HepG2 (cell line): ENCODE results near the gene CAMK2G. TPM values are rescaled to one million over a fixed set of nuclear protein-coding genes. Genes with fewer than 3 reads are reported as not detected.

Experiments used
- ATAC-seq: fragments of 200-7000 bp; cut with Tn5 transposase; 3 replicates; pipeline ENCODE4 v1.9.1; 2020; ENCODE audit warnings: mild to moderate bottlenecking, moderate library complexity
- BruUV-seq: library from RNA; stranded (reverse); fragments of 400-500 nt; replicated peaks from 2 replicates; lab custom pipeline; 2021; lab: Mats Ljungman, UMichigan
- CTCF ChIA-PET: fragments of 300-600 bp; formaldehyde crosslinking; extraction: SDS; loops from one replicate; lab custom pipeline; 2021; ENCODE audit warnings: low total read pairs, inconsistent platforms, low intra/inter-chr PET ratio; lab: Yijun Ruan, JAX
- POLR2A ChIA-PET: fragments of 350-600 bp; sonication (Branson Sonifier 250); formaldehyde crosslinking; loops from one replicate; lab custom pipeline; 2020; ENCODE audit warnings: antibody characterized with exemption, inconsistent platforms; lab: Yijun Ruan, JAX
- DNase-seq: peaks from one replicate; pipeline ENCODE4 v3.0.0-alpha.2; 2015; ENCODE audit warnings: low spot score
- FAIRE-seq: peaks from 3 replicates; lab custom pipeline; 2011; peaks lifted over from hg19 to GRCh38; lab: Jason Lieb, UNC
- H2AFZ ChIP-seq: one replicate; pipeline ENCODE4 v1.6.1; 2011; ENCODE audit warnings: low read length, inconsistent platforms
- H3K27ac ChIP-seq: fragments of 300-600 bp; 3 replicates; pipeline ENCODE4 v1.8.0; 2011; ENCODE audit warnings: mixed run types, mild to moderate bottlenecking, mixed read lengths, low read length, inconsistent platforms; ENCODE audit not compliant: insufficient read depth; ENCODE audit errors: extremely low read length
- H3K27me3 ChIP-seq, 2 experiments: fragments of 200-600 bp in 1 of 2; 2 replicates in 1 of 2; 3 replicates in 1 of 2; pipeline versions ENCODE4 v1.6.0 to v1.8.0; 2011; ENCODE audit warnings: low read length in 2 of 2, mild to moderate bottlenecking in 2 of 2, moderate library complexity in 2 of 2, inconsistent platforms in 1 of 2; ENCODE audit not compliant: insufficient read depth in 2 of 2, control insufficient read depth in 1 of 2
- H3K36me3 ChIP-seq, 2 experiments: fragments of 200-600 bp in 1 of 2; replicated peaks in 1 of 2; 2 replicates in 1 of 2; 3 replicates in 1 of 2; pipeline versions ENCODE4 v1.5.1 to v1.8.0; 2011; ENCODE audit warnings: low read length in 2 of 2, inconsistent platforms in 1 of 2; ENCODE audit not compliant: insufficient read depth in 2 of 2, control insufficient read depth in 1 of 2
- H3K4me1 ChIP-seq: 2 replicates; pipeline ENCODE4 v1.5.1; 2012; ENCODE audit warnings: low read length, inconsistent platforms; ENCODE audit not compliant: insufficient read depth
- H3K4me2 ChIP-seq: 2 replicates; pipeline ENCODE4 v1.6.0; 2011; ENCODE audit warnings: low read depth, low read length, inconsistent platforms
- H3K4me3 ChIP-seq, 3 experiments: fragments of 200-600 bp in 1 of 3; sonication (generic), shearing (Covaris generic) in 1 of 3; replicated peaks in 1 of 3; 2 replicates each; pipeline ENCODE4 v1.5.1; 2011 to 2016; ENCODE audit warnings: low read length in 3 of 3, inconsistent platforms in 2 of 3, low read depth in 2 of 3, mild to moderate bottlenecking in 2 of 3, control low read depth in 1 of 3, mixed read lengths in 1 of 3; ENCODE audit not compliant: insufficient read depth in 1 of 3
- H3K79me2 ChIP-seq: one replicate; pipeline ENCODE4 v1.6.1; 2011; ENCODE audit warnings: low read length, inconsistent platforms; ENCODE audit not compliant: insufficient read depth
- H3K9ac ChIP-seq: 2 replicates; pipeline ENCODE4 v1.6.0; 2011; ENCODE audit warnings: mild to moderate bottlenecking, low read depth, low read length, inconsistent platforms; ENCODE audit not compliant: insufficient read depth
- H3K9me3 ChIP-seq: 2 replicates; pipeline ENCODE4 v1.5.1; 2012; ENCODE audit warnings: mild to moderate bottlenecking, low read length
- H4K20me1 ChIP-seq: 2 replicates; pipeline ENCODE4 v1.6.0; 2011; ENCODE audit warnings: inconsistent platforms, mild to moderate bottlenecking, low read length, moderate library complexity; ENCODE audit not compliant: insufficient read depth
- NCOA1 ChIP-seq: sonication (generic); formaldehyde crosslinking; IDR thresholded peaks from 2 replicates; pipeline ENCODE4 v1.9.0; 2021; ENCODE audit warnings: missing genetic modification reagents
- TFAP4 ChIP-seq: sonication (generic); IDR thresholded peaks from 2 replicates; pipeline ENCODE4 v1.6.1; 2016; ENCODE audit warnings: low read depth, borderline replicate concordance
- THAP11 ChIP-seq: IDR thresholded peaks from 2 replicates; pipeline ENCODE4 v1.6.1; 2016; ENCODE audit warnings: missing biosample characterization, missing genetic modification reagents
- ZEB1 ChIP-seq: IDR thresholded peaks from 2 replicates; pipeline ENCODE4 v1.6.1; 2012; ENCODE audit warnings: mild to moderate bottlenecking, low read depth, inconsistent platforms; ENCODE audit not compliant: insufficient replicate concordance
- ZNF230 ChIP-seq: sonication (generic); formaldehyde crosslinking; IDR thresholded peaks from 2 replicates; pipeline ENCODE4 v1.4.0; 2020; ENCODE audit warnings: mild to moderate bottlenecking, missing genetic modification reagents
- ZNF24 ChIP-seq: fragments of 450-650 bp; IDR thresholded peaks from 2 replicates; pipeline ENCODE4 v1.6.1; 2017; ENCODE audit warnings: antibody characterized with exemption, mild to moderate bottlenecking
- ZNF644 ChIP-seq: IDR thresholded peaks from 2 replicates; pipeline ENCODE4 v1.6.1; 2016; ENCODE audit warnings: low read depth
- ZNF737 ChIP-seq: sonication (generic); formaldehyde crosslinking; IDR thresholded peaks from 2 replicates; pipeline ENCODE4 v1.5.0; 2020; ENCODE audit warnings: missing genetic modification reagents, mild to moderate bottlenecking, borderline replicate concordance
- ZUFSP ChIP-seq: sonication (generic); formaldehyde crosslinking; IDR thresholded peaks from 2 replicates; pipeline ENCODE4 v1.9.0; 2021; ENCODE audit warnings: missing genetic modification reagents, mild to moderate bottlenecking, borderline replicate concordance
- WGBS: methylation state at CpG from one replicate; pipeline ENCODE4 v1.1.6; 2017; ENCODE audit warnings: low lambda C conversion rate; 5-methylcytosine and 5-hydroxymethylcytosine counted together
- in situ Hi-C: cut with HindIII; loops from 2 replicates; pipeline ENCODE4 v1.10.0; 2017; ENCODE audit warnings: low pct_unique_long_range_greater_than_20kb; ENCODE audit not compliant: extremely low pct_ligation_motif_present
- intact Hi-C: fragments of 100-400 bp; cut with micrococcal nuclease; formaldehyde crosslinking; loops from one replicate; pipeline ENCODE4 v1.10.0; 2022; ENCODE audit not compliant: unreplicated experiment
- polyA plus RNA-seq, 8 experiments: library from polyadenylated mRNA; depleted of rRNA in 3 of 8; stranded (reverse) in 7 of 8; unstranded in 1 of 8; fragments of >200 nt; fragmentation: Illumina TruSeq in 4 of 8; extraction: Trizol in 4 of 8; gene quantifications; 2 replicates each; pipeline versions ENCODE4 v1.2.1 to v1.2.3, GENCODE V29; 2011 to 2016; ENCODE audit warnings: low read depth in 4 of 8, missing spikeins in 1 of 8, mixed read lengths in 1 of 8; ENCODE audit not compliant: insufficient read depth in 1 of 8
- total RNA-seq, 5 experiments: library from RNA; depleted of rRNA; stranded (reverse); fragments of >200 nt; fragmentation: Illumina TruSeq; extraction: Trizol; gene quantifications; 2 replicates each; pipeline ENCODE4 v1.2.3, GENCODE V29; 2016; ENCODE audit warnings: low read depth in 1 of 5
- TF ChIP-seq, protein P1 (sequence below): sonication (generic); formaldehyde crosslinking; IDR thresholded peaks from 2 replicates; pipeline ENCODE4 v1.4.0; 2020; ENCODE audit warnings: mild to moderate bottlenecking, missing genetic modification reagents
- TF ChIP-seq, protein P2 (sequence below): IDR thresholded peaks from 2 replicates; pipeline ENCODE4 v1.6.1; 2012; ENCODE audit warnings: low read depth, low read length, improper control_type of control experiment
- TF ChIP-seq, protein P3 (sequence below): sonication (generic); formaldehyde crosslinking; IDR thresholded peaks from 2 replicates; pipeline ENCODE4 v1.4.0; 2020; ENCODE audit warnings: mild to moderate bottlenecking, missing genetic modification reagents

CAMK2G gene
- total and polyA plus RNA-seq, 2 of the 13 experiments (the other 11 are each of a cell fraction or from before 2014, with no cell fraction given) = 15.9 to 18.8 TPM

DNA sequence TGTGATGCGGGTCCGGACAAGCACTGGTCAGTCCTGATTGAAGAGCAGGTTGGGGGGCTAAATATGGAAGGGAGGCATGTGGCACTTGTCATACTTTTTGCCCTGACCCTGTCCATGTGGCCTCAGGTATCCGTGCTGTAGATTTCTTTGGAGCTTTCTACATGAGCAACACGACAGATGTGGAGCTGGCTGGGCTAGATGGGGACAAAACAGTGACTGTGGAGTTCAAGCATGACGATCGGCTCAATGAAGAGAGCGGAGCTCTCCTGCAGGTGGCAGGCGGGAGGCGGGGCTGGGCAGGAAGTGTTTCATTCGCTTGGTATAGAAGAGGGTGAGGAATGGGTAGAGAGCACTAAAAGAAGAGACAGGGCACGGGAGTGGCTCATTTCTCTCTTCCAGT is 105.5 kb downstream of the CAMK2G start:
- Histone ChIP-seq H3K36me3 (peaks cover 38 to 67% of the 10 kb centered on the region in 2 experiments), H3K4me3 (no peak overlapping the region), H2AFZ (no peak overlapping the region), H3K27me3 (no peaks in the 10 kb centered on the region; a peak in 1 of 5 replicates), H4K20me1 (no peaks in the 10 kb centered on the region), H3K9me3 (no peaks in the 10 kb centered on the region), H3K4me2 (no peak overlapping the region), H3K9ac (no peak overlapping the region), H3K79me2 (peaks cover 11% of the 10 kb centered on the region), H3K27ac (no peak overlapping the region), H3K4me1 (peaks cover 12% of the 10 kb centered on the region)
- DNase-seq (no peak), ATAC-seq (no peak), FAIRE-seq (no peak)
- in situ Hi-C loops (no loop called here), intact Hi-C loops (no loop called here)
- ChIA-PET POLR2A (no interaction called here), CTCF (no interaction called here)
- 93% methylated on average over 11 of the region's 11 CpGs for WGBS
- BruUV-seq = no TSS peak
- TF ChIP-seq ZNF644 (CRISPR knock-in tag) (no peak), ZNF737 (CRISPR knock-in tag) (no peak), THAP11 (CRISPR knock-in tag) (no peak), ZNF24 (no peak)
- TF ChIP-seq, protein P1, sequence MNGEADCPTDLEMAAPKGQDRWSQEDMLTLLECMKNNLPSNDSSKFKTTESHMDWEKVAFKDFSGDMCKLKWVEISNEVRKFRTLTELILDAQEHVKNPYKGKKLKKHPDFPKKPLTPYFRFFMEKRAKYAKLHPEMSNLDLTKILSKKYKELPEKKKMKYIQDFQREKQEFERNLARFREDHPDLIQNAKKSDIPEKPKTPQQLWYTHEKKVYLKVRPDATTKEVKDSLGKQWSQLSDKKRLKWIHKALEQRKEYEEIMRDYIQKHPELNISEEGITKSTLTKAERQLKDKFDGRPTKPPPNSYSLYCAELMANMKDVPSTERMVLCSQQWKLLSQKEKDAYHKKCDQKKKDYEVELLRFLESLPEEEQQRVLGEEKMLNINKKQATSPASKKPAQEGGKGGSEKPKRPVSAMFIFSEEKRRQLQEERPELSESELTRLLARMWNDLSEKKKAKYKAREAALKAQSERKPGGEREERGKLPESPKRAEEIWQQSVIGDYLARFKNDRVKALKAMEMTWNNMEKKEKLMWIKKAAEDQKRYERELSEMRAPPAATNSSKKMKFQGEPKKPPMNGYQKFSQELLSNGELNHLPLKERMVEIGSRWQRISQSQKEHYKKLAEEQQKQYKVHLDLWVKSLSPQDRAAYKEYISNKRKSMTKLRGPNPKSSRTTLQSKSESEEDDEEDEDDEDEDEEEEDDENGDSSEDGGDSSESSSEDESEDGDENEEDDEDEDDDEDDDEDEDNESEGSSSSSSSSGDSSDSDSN (CRISPR knock-in tag) = no peak

- no peak overlapping the region for H3K27ac ChIP-seq
- H3K4me3 ChIP-seq = no peak overlapping the region
- no peaks in the 10 kb centered on the region for H3K9me3 ChIP-seq
- peaks cover 61 to 92% of the 10 kb centered on the region in 2 experiments for H3K36me3 ChIP-seq
- no peaks in the 10 kb centered on the region for H3K79me2 ChIP-seq
- H3K4me2 ChIP-seq = no peak overlapping the region
- ChIA-PET CTCF (no interaction called here), POLR2A (no interaction called here)
- WGBS = 96% methylated on average over 6 of the region's 6 CpGs
- H2AFZ ChIP-seq = no peak overlapping the region
- BruUV-seq = no TSS peak
- no peaks in the 10 kb centered on the region; a peak in 1 of 5 replicates for H3K27me3 ChIP-seq
- H3K9ac ChIP-seq = no peak overlapping the region
- intact Hi-C loops = no loop called here
- in situ Hi-C loops = no loop called here
- FAIRE-seq (no peak), DNase-seq (no peak), ATAC-seq (no peak)
- no peaks in the 10 kb centered on the region for H4K20me1 ChIP-seq
- no peaks in the 10 kb centered on the region for H3K4me1 ChIP-seq
- TF ChIP-seq ZEB1 (no peak), NCOA1 (CRISPR knock-in tag) (no peak), ZUFSP (CRISPR knock-in tag) (no peak), TFAP4 (no peak), ZNF230 (CRISPR knock-in tag) (no peak)
- TF ChIP-seq, protein P2, sequence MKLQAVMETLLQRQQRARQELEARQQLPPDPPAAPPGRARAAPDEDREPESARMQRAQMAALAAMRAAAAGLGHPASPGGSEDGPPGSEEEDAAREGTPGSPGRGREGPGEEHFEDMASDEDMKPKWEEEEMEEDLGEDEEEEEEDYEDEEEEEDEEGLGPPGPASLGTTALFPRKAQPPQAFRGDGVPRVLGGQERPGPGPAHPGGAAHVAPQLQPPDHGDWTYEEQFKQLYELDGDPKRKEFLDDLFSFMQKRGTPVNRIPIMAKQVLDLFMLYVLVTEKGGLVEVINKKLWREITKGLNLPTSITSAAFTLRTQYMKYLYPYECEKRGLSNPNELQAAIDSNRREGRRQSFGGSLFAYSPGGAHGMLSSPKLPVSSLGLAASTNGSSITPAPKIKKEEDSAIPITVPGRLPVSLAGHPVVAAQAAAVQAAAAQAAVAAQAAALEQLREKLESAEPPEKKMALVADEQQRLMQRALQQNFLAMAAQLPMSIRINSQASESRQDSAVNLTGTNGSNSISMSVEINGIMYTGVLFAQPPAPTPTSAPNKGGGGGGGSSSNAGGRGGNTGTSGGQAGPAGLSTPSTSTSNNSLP = no peak
- TF ChIP-seq, protein P3, sequence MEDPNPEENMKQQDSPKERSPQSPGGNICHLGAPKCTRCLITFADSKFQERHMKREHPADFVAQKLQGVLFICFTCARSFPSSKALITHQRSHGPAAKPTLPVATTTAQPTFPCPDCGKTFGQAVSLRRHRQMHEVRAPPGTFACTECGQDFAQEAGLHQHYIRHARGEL (CRISPR knock-in tag) = no peak
These were observed 109.3 kb downstream of the CAMK2G start for GRCh38 chr10:73765066-73765465.
